Measurements from ENCODE around the gene KMO.

Gene KMO

DNA sequence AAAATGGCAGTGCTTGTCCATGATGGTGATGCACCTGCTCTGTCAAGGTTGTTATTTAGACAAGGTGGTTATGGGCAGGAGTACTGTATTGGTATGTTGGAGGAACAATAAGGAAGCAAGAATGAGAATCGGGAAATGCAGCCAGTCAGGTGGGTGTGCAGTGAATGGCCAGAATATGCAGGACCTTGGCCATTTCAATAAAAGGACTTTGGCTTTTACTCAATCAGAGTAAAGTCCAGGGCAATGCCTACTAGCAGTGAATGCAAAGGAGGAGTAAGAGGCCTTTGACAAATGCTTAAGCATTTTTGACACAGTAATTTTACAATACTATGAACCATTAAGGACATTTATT lies 110.4 kb downstream of the KMO start:
- no peaks in the 10 kb centered on the region for H3K9me3 ChIP-seq (replicated peaks; ENCODE audit: low read length)
- H3K4me1 ChIP-seq (ENCODE audit: control insufficient read depth, insufficient read depth, low read length): peaks cover 31% of the 10 kb centered on the region
- no peak overlapping the region for H3K4me3 ChIP-seq (ENCODE audit: low read length)
- H3K4me2 ChIP-seq (ENCODE audit: low read length): no peak overlapping the region
- no peaks in the 10 kb centered on the region for H3K27me3 ChIP-seq (ENCODE audit: control insufficient read depth, insufficient read depth, low read length)
- no peak overlapping the region for H3K9ac ChIP-seq (ENCODE audit: low read depth, low read length)
- H3K36me3 ChIP-seq (ENCODE audit: insufficient read depth, low read length): no peaks in the 10 kb centered on the region

DNA sequence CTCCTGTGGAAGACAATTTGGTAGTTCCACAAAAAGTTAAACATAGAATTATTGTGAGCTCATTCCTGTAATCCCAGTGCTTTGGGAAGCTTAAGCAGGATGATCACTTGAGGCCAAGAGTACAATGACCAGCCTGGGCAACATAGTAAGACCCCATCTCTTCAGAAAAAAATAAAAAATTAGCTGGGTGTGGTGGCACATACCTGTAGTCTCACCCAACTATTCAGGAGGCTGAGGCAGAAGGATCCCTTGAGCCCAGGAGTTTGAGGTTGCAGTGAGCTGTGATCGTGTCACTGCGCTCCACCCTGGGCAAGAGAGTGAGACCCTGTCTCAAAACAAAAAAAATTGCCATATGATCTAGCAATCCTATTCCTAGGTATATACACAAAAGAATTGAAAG lies 112.1 kb downstream of the KMO start:
- no peak overlapping the region for H3K9ac ChIP-seq (ENCODE audit: low read depth, low read length)
- H3K9me3 ChIP-seq (replicated peaks; ENCODE audit: low read length): no peaks in the 10 kb centered on the region
- H3K27me3 ChIP-seq (ENCODE audit: control insufficient read depth, insufficient read depth, low read length): no peaks in the 10 kb centered on the region
- no peak overlapping the region for H3K4me2 ChIP-seq (ENCODE audit: low read length)
- no peak overlapping the region for H3K4me3 ChIP-seq (ENCODE audit: low read length)
- no peaks in the 10 kb centered on the region for H3K36me3 ChIP-seq (ENCODE audit: insufficient read depth, low read length)
- peaks cover 28% of the 10 kb centered on the region for H3K4me1 ChIP-seq (ENCODE audit: control insufficient read depth, insufficient read depth, low read length)

DNA sequence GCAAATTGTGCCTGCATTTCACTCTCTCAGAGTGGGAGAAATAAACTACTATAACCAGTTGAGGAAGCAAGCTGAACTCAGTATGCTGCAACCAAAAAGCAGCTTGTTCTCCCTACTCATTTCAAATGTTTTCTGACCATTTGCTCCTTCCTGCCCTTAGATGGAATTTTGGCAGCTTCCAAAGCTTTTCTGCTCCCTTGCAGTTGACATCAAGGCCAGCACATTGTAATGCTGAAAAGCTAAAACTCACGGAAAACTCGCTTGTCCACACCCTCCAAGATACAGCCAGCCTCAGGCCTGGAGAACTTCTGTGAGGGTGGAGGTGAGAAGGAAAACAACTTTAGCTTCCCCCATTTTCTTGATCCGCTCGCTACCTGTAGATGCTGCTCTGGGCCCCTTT lies 113.0 kb downstream of the KMO start:
- H3K9ac ChIP-seq (ENCODE audit: low read depth, low read length): no peak overlapping the region
- H3K4me3 ChIP-seq (ENCODE audit: low read length): no peak overlapping the region
- H3K4me2 ChIP-seq (ENCODE audit: low read length): no peak overlapping the region
- no peaks in the 10 kb centered on the region for H3K9me3 ChIP-seq (replicated peaks; ENCODE audit: low read length)
- H3K36me3 ChIP-seq (ENCODE audit: insufficient read depth, low read length): no peaks in the 10 kb centered on the region
- peaks cover 28% of the 10 kb centered on the region for H3K4me1 ChIP-seq (ENCODE audit: control insufficient read depth, insufficient read depth, low read length)
- no peaks in the 10 kb centered on the region for H3K27me3 ChIP-seq (ENCODE audit: control insufficient read depth, insufficient read depth, low read length)
